CD4-positive, alpha-beta T cell (primary cell): ENCODE results near the gene TSC22D3. TPM values are rescaled to one million over a fixed set of nuclear protein-coding genes. Genes with fewer than 3 reads are reported as not detected.

Source experiments
- total RNA-seq, 174 experiments: library from RNA in 2 of 174; stranded (reverse) in 2 of 174; gene quantifications; one replicate each; pipeline ENCODE4 v1.2.3 and lab custom pipeline; 2021 to 2026

The TSC22D3 gene
- total RNA-seq, 2 experiments from 2014 or later = 3,132 to 3,144 TPM

Other genes with a start within 250 kb of the TSC22D3 start
- gene PRPS1, start 147.3 kb downstream of the TSC22D3 start, total RNA-seq = 10 to 100 TPM; 66.5 to 70.4 TPM
- not detected for gene NCBP2L, start 1.9 kb upstream of the TSC22D3 start, total RNA-seq
- 10 to 100 TPM; 15.7 to 16.9 TPM for gene MID2, start 50.1 kb upstream of the TSC22D3 start, total RNA-seq
- gene TEX13B, start 206.6 kb upstream of the TSC22D3 start, total RNA-seq = not detected